GM21825 (cell line): ENCODE data around the gene CASP6.
A peak's percentile ranks its signal among the peaks of the same experiment; 100 is the strongest.

Experiments used
- ATAC-seq: cut with Tn5 transposase; IDR thresholded peaks from one replicate; pipeline ENCODE4 v1.9.1; 2021; ENCODE audit warnings: mild to moderate bottlenecking, moderate library complexity; ENCODE audit not compliant: unreplicated experiment

Gene CASP6

DNA sequence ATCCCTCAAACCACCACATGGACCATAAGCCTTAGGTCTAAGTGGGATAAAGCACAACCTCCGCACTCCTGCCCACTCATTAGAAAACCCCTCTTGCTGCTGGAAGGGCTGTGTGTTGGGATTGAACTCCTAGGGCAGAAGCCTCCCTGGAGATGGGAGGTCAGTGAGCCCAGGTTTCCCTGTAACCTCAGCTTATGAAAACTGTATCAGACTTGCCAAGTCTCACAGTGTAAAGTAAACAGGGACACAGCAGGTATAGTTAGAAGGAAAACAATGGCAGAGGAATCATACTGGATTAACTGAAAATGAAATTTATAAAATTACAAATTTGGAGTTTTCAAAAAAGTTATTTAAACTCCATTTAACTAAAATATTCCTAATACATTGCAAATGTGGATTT is 29.9 kb downstream of the CASP6 start:
- no peak for ATAC-seq

DNA sequence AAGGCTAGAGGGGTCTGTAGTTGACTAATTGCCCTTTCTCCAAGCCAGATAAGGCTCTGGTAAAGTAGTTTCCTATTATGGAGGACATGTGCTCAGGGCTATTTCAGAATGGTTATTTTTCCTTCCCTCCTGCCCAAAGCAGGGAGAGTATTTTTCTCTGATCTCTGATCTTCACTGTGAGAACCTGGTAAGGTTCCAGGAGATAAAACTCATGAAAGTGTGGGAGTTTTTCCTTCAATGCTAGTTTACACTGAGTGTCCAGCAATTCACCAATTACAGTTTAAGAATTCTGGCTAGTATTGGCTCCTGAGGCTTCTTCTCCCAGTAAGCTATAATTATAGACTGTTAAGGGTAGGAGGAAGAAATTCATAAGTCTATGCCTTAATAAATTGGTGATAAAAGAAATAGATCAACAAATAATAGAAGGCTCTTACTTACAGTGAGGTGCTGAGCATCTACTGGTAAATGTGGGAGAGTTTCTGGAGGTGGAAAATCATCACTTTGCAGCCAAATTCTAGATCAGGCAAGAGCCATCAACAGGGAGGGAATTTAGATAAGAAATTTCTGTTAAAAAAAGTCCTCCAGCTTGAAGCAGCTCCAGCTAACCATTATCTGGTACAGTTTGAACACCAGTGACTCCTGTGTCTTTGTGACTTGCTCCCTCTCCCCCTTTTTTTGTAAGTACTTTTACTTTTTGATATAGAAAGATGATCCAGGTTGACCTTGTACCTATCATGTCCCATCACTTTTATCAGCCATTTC is 30.9 kb downstream of the CASP6 start:
- no peak for ATAC-seq

DNA sequence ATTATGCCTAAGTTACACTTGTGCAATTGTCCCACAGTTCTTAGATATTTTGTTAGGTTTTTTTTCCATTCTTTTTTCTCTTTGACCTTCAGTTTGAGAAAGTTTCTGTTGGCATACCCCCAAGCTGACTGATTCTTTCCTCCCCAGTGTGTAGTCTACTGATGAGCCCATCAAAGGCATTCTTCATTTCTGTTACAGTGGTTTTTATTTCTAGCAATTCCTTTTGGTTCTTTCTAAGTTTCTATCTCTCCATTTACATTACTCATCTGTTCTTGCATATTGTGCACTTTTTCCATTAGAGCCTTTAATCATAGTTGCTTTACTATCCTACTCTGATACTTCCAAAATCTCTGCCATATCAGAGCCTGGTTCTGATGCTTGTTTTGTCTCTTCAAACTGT is 31.9 kb downstream of the CASP6 start:
- ATAC-seq, result no peak

DNA sequence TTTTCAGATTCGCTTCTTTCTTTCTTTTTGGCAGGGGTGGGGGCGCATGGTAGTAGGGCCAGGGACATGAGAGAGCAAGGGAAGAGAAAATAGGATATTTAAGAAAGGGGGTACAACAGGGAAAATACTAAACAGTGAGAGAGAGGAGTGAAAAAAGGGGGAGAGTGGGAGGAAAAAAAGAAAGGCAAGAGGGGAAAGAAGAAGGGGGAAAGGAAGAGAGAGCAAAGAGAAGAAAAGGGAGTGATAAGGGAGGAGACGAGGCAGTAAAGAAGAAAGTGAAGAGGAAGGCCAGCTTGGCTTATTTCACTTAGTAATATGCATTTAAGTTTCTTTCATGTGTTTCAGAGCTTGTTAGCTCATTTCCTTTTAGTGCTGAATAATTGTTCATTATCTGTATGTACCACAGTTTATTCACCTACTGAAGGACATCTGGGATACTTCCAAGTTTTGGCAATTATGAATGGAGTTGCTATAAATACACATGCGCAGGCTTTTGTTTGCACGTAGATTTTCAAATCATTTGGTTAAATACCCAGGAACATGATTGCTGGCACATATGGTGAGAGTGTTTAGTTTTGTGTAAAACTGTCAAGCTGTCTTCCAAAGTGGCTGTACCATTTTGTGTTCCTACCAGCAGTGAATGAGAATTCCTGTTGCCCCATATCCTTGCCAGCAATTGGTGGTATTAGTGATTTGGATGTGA is 37.3 kb downstream of the CASP6 start:
- no peak for ATAC-seq

DNA sequence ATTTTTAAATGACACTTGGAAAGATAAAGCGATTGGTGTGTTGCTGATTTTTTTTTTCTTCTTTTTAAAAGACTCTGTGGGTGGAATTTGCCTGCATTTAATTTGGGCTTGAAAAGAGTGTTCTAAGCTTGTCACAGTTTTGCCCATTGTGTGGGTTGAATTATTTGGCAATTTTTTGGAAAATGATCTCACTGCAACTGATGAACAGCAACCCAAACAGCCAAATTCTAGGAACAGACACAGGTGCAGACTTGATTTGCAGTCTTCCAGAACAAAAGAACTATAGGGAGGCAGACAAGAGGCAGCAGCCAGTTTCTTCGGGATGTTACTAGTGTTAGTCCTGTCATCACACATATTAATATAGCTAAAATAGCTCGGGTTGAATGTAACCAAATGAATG is 40.5 kb downstream of the CASP6 start:
- no peak for ATAC-seq

DNA sequence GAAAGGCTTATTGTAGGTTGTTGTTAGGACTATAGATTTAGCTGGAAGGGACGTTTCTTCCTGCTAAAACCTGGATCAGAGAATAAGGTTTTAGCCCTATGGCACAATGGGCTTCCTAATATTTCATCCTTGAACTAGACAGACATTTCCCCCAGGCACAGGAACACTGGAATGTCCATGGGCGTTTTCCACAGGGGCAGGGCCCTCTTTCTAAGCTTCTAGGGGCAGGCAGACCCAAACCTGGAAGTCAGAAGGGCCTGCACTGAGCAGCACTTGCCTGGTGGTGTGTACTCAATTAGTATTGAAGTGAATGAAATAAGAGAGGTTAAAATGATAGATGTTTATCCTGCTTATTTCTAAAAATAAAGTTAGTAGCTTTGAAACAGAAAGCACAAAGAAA is 41.1 kb downstream of the CASP6 start:
- ATAC-seq, result no peak

DNA sequence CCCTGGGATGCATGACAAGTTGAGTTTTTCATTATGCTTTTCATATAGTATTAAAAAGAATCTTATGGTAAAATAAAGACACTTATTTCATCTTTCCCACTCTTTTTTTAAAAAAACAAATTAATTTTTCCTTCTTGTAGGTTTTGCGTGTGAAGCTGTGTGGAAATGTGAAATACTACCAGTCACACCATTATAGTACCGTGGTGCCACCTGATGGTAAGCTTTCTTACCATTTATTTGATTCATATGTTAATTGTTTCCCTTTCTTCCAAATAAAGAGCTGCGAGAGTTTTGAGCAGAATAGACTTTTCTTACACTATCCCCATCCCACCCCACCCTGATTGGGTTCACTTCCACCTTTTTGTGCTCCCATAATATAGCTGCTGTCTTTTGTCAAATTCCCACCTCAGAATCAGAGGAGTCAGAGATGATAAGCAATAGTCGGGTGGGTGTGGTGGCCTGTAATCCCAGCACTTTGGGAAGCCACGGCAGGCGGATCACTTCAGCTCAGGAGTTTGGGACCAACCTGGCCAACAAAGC is 44.3 kb downstream of the CASP6 start:
- ATAC-seq, result no peak

DNA sequence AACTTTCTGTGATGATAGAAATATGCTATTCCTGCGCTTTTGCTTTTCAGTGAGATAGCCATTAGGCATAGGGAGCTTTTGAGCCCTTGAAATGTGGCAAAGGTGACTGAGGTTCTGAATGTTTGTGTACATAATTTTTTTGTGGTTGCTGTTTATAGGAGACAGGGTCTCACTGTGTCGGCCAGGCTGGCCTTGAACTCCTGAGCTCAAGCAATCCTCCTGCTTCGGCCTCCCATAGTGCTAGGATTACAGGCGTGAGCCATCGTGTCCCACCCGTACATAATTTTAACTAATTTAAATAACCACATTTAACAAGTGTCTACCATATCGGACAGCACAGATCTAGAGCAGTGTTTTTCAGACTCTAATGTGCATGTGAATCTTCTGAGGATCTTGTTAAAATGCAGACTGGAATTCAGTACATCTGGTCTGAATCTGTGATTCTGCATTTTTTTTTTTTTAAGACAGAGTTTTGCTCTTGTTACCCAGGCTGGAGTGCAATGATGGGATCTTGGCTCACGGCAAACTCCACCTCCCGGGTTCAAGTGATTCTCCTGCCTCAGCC is 45.3 kb downstream of the CASP6 start:
- no peak for ATAC-seq

DNA sequence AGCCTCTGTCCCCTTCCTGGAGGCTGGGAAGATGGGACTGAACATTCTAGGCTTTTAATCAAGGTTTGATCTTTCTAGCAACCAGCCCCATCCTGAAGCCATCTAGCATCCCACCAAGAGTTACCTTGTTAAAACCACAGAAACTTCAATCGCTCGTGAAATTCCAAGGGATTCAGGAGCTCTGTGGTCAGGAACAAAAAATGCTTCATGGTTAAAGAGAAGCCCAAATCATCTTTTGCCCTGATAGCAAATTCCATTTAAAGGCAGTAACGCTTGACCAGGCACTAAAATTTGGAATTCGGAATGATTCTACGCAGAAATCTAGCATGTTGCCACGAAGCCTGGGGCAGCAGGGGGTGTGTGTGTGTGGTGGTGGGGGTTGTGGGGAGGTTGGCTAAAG is 47.8 kb downstream of the CASP6 start:
- ATAC-seq, result no peak

DNA sequence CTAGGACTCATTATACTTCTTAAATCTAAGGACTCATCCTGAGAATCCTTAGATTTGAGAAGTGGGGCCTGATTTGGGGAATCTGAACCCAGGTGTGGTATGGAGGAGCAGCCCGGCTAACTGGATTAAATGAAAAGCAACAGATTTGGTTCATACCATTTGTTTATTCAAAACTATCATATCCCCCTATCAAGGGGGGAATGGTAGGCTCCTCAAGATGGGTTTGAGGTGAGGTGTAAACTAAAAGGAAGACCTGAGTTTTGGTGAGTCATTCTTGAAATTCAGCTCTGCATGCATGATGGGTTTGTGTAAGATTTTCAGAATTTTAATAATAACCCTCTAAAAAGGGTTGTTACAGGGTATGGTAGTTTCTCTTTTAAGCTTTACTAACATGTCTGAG is 53.4 kb downstream of the CASP6 start:
- ATAC-seq, result peak; percentile 73

DNA sequence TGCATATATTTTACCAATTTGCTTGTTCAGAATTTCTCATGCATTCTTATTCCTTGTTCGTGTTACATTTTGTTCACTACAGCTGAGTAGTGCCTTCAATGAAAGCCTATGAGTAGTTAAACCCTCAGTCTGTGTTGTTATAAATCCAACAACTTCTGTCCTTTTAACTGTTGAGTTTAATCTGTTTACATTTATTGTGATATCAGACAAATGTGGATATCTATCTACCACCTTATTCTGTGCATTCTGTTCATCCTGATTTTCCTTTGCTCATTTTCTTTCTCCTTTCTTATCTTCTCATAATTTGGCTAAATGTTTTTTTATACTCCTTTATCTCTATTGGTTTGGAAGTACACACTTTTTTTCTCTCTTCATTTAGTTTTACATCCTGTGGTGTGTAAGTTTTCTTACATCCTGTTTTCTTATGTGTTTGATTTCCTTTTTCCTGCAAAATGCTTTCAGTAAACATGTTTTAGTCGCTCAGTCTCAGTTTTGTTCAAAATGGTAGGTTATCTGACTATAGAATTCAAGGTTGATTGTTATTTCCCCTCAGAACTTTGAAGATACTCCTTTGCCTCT is 54.2 kb downstream of the CASP6 start:
- ATAC-seq, result no peak

DNA sequence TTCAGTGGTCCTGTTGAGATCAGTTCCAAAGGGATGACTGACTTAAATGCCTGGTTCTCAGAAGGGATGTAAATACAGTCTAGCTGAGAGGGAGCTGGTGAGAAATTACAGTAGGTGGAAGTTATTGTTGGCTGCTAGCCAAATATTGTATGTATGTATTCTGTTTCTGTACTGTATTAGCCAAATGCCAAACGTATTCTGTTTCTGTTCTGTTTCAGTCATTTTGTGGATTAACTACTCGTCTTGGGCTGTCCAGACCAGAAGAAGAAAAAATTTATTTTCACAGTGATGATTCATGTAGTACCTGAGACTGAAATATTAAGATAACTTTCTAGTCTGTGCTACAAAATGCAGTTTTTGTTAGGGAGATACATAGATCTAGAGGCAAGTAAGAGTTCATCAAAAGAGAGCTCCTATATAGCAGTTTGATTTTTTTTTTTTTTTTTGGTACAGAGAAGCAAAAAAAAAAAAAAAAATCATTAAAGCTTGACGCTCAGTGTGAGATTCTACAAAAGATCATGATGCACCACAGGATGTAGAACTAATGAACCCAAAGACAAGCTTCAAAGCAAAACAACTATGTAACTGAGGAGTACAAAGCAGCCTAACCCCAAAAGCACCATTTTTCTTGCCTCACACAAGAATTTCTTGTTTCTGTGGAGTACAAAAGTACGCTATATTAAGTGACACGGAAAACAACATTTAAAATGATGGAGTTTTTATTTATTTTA is 54.8 kb downstream of the CASP6 start:
- ATAC-seq, result peak; percentile 62

DNA sequence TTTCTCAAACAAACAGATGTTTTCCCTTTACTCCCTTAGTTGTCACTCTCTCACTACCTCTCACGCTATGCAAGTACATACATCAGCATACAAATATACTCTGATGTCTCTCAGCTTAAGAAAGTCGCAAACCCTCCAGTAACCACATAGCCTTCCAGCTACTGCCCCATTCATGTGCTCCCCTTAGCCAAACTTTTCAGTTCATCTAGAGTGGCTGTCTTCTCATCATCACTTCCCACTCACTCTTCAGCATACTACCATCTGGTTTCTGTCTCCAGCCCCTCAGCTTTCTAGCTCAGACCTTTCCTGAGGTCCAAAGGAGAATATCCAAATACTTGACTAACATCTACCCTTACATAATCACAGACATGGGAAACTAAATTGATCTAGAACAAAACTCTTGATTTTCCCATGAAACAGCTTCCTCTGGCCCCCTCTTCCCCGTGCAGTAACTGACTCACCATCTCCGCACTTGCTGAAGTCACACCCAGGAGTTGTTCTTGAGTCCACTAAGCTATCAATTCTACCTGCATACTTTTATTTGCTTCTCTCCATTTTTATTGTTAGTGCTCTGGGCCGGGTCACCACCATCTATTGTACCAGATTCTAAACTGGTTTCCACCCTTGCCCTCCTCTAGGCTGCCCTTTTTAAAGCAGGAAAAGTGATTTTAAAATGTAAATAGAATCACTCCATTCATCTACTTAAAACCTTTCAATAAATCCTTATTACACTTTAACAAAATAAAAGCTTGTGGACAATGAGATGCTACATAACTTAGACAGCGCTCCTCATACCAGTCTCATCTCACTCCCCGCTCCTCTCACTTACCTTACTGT is 57.2 kb downstream of the CASP6 start:
- no peak for ATAC-seq

DNA sequence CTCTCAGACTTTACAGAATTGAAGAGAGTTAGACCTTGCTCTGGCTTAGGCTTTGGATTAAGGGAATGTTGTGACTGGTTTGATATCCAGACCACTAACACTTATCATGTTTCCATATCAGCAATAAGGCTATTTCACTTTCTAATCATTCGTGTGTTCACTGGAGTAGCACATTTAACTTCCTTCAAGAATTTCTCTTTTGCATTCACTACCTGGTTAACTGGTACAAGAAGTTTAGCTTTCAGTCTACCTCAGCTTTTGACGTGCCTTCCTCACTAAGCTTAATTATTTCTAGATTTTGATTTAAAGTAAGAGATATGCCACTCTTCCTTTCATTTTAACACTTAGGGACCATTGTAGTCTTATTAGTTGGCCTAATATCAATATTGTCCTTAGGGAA is 62.6 kb downstream of the CASP6 start:
- ATAC-seq, result no peak
